ENCODE results near the gene GATAD2A.

Gene GATAD2A

GRCh38 chr19:19502808-19503602 is 97.5 kb downstream of the GATAD2A start:
- Histone ChIP-seq H3K27ac (ENCODE audit: low read length) (no peak overlapping the region), H2AFZ (ENCODE audit: low read depth, low read length) (no peak overlapping the region), H3K4me3 (ENCODE audit: low read length) (no peak overlapping the region), H4K20me1 (ENCODE audit: insufficient read depth, low read length) (no peaks in the 10 kb centered on the region), H3K9me3 (ENCODE audit: insufficient read depth, low read length) (no peaks in the 10 kb centered on the region), H3K4me1 (ENCODE audit: low read length) (no peaks in the 10 kb centered on the region), H3K4me2 (ENCODE audit: low read length) (no peak overlapping the region), H3K36me3 (replicated peaks; ENCODE audit: low read depth, low read length) (peaks cover 56% of the 10 kb centered on the region), H3K9ac (ENCODE audit: low read length) (no peak overlapping the region), H3K79me2 (ENCODE audit: low read length) (no peaks in the 10 kb centered on the region; the same call in 1 of the 2 replicates), H3K27me3 (ENCODE audit: low read depth, low read length) (no peaks in the 10 kb centered on the region)
- no peak for TF ChIP-seq EZH2phosphoT487 (IDR thresholded peaks at IDR 0.05; ENCODE audit: low read depth)
- TF ChIP-seq CTCF (IDR thresholded peaks at IDR 0.05; ENCODE audit: low read depth, low read length): no peak

- no peak overlapping the region for H3K27ac ChIP-seq (ENCODE audit: low read length)
- H3K27me3 ChIP-seq (ENCODE audit: low read depth, low read length): no peaks in the 10 kb centered on the region
- no peak for TF ChIP-seq CTCF (IDR thresholded peaks at IDR 0.05; ENCODE audit: low read depth, low read length)
- no peak overlapping the region for H3K4me2 ChIP-seq (ENCODE audit: low read length)
- H3K9me3 ChIP-seq (ENCODE audit: insufficient read depth, low read length): no peaks in the 10 kb centered on the region
- H2AFZ ChIP-seq (ENCODE audit: low read depth, low read length): no peak overlapping the region
- no peaks in the 10 kb centered on the region for H3K79me2 ChIP-seq (ENCODE audit: low read length)
- H3K9ac ChIP-seq (ENCODE audit: low read length): no peak overlapping the region
- H4K20me1 ChIP-seq (ENCODE audit: insufficient read depth, low read length): no peaks in the 10 kb centered on the region
- no peak overlapping the region for H3K4me3 ChIP-seq (ENCODE audit: low read length)
- H3K36me3 ChIP-seq (replicated peaks; ENCODE audit: low read depth, low read length): peaks cover 43% of the 10 kb centered on the region
- H3K4me1 ChIP-seq (ENCODE audit: low read length): no peaks in the 10 kb centered on the region
Observed at GRCh38 chr19:19504754-19505668, 99.5 kb downstream of the GATAD2A start.

- H4K20me1 ChIP-seq (ENCODE audit: insufficient read depth, low read length): no peaks in the 10 kb centered on the region
Observed at GRCh38 chr19:19505669-19506326, 100.3 kb downstream of the GATAD2A start.

More at GRCh38 chr19:19505669-19506326, 100.3 kb downstream of the GATAD2A start:
- H3K27me3 ChIP-seq (ENCODE audit: low read depth, low read length): no peaks in the 10 kb centered on the region
- H3K4me2 ChIP-seq (ENCODE audit: low read length): no peak overlapping the region
- no peaks in the 10 kb centered on the region for H3K79me2 ChIP-seq (ENCODE audit: low read length)
- peaks cover 38% of the 10 kb centered on the region for H3K36me3 ChIP-seq (replicated peaks; ENCODE audit: low read depth, low read length)
- H2AFZ ChIP-seq (ENCODE audit: low read depth, low read length): no peak overlapping the region
- no peak for TF ChIP-seq EZH2phosphoT487 (IDR thresholded peaks at IDR 0.05; ENCODE audit: low read depth)
- TF ChIP-seq CTCF (IDR thresholded peaks at IDR 0.05; ENCODE audit: low read depth, low read length): no peak
- H3K4me1 ChIP-seq (ENCODE audit: low read length): no peaks in the 10 kb centered on the region
- H3K4me3 ChIP-seq (ENCODE audit: low read length): no peak overlapping the region
- no peaks in the 10 kb centered on the region for H3K9me3 ChIP-seq (ENCODE audit: insufficient read depth, low read length)
- H3K27ac ChIP-seq (ENCODE audit: low read length): no peak overlapping the region
- no peak overlapping the region for H3K9ac ChIP-seq (ENCODE audit: low read length)
